Measurements from ENCODE around the gene PRKCA.

DNA sequence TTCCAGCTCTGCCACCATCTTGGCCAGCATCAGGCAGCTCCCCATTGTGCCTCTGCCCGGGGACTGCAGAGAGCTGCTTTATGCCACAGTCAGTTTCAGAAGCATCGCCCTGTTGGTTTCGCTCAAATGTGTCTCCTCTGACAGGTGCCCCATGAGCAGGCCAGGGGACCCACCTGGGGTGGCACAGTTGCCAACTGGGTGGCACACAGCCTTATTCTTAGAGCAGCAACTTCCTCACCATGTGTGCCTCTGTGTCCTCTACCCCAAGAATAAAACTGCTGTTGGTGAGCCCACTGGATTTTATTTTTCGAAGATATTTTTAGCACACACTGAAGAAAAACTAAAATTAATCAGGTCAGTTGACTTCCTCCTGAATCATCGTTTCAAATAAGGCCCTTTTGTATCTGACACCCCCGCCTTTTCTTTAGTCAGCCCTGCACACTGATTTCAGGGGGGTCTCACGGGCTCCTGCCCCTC lies 487.6 kb downstream of the PRKCA start:
- TF ChIP-seq POLR2AphosphoS5 (IDR thresholded peaks at IDR 0.05; ENCODE audit: borderline replicate concordance, low read depth, low read length) (no peak), EZH2 (IDR thresholded peaks at IDR 0.05) (no peak), FOXP2 (optimal IDR thresholded peaks at IDR 0.05; ENCODE audit: control extremely low read depth, extremely low read length, insufficient read depth) (no peak)

Data from SK-N-MC (cell line).